SK-N-SH (cell line): ENCODE data around the gene UBE2G2. TPM values are rescaled to one million over a fixed set of nuclear protein-coding genes. Genes with fewer than 3 reads are reported as not detected.

ENCODE experiments used
- CTCF ChIA-PET: fragments of 300-600, 350-600 bp; formaldehyde crosslinking; extraction: SDS; loops from one replicate; lab custom pipeline; 2021; lab: Yijun Ruan, JAX
- POLR2A ChIA-PET: fragments of 350-600 bp; sonication (Branson Sonifier 250); formaldehyde crosslinking; extraction: SDS; loops from one replicate; lab custom pipeline; 2020; ENCODE audit warnings: antibody characterized with exemption, inconsistent platforms; lab: Yijun Ruan, JAX
- DNase-seq: peaks from one replicate; pipeline ENCODE4 v3.0.0; 2012
- H2AFZ ChIP-seq: fragments of 200-600 bp; sonication (generic); 2 replicates; pipeline ENCODE4 v1.8.1; 2016; ENCODE audit warnings: antibody characterized with exemption, mild to moderate bottlenecking, low read depth
- H3F3A ChIP-seq: fragments of 200-600 bp; sonication (generic); replicated peaks from 2 replicates; pipeline ENCODE3; 2016; ENCODE audit warnings: antibody characterized with exemption, mild to moderate bottlenecking; ENCODE audit not compliant: insufficient read depth
- H3K27ac ChIP-seq, 2 experiments: fragments of 200-500 bp in 1 of 2; fragments of 200-600 bp in 1 of 2; sonication (Bioruptor generic) in 1 of 2; sonication (generic), shearing (Covaris generic) in 1 of 2; 2 replicates each; pipeline versions ENCODE4 v1.5.1 to v1.6.1; 2014 to 2016; ENCODE audit warnings: low read depth in 2 of 2, inconsistent platforms in 1 of 2, low read length in 1 of 2, mild to moderate bottlenecking in 1 of 2, mixed read lengths in 1 of 2
- H3K27me3 ChIP-seq: fragments of 200-600 bp; sonication (generic), shearing (Covaris generic); 2 replicates; pipeline ENCODE4 v1.6.1; 2016; ENCODE audit warnings: mixed run types; ENCODE audit not compliant: insufficient read depth
- H3K36me3 ChIP-seq, 2 experiments: fragments of 200-500 bp in 1 of 2; fragments of 200-600 bp in 1 of 2; sonication (Bioruptor generic) in 1 of 2; sonication (generic) in 1 of 2; replicated peaks in 1 of 2; 2 replicates each; pipeline versions ENCODE3 to v1.5.1; 2014 to 2016; ENCODE audit warnings: low read length in 1 of 2, mild to moderate bottlenecking in 1 of 2; ENCODE audit not compliant: insufficient read depth in 2 of 2, control insufficient read depth in 1 of 2
- H3K4me1 ChIP-seq, 2 experiments: fragments of 200-500 bp in 1 of 2; fragments of 200-600 bp in 1 of 2; sonication (Bioruptor generic) in 1 of 2; sonication (generic), shearing (Covaris generic) in 1 of 2; 2 replicates each; pipeline versions ENCODE4 v1.5.1 to v1.6.1; 2014 to 2016; ENCODE audit warnings: low read depth in 1 of 2, low read length in 1 of 2, mixed run types in 1 of 2; ENCODE audit not compliant: insufficient read depth in 2 of 2, control insufficient read depth in 1 of 2
- H3K4me2 ChIP-seq: fragments of 200-600 bp; sonication (generic), shearing (Covaris generic); 2 replicates; pipeline ENCODE4 v1.6.1; 2017; ENCODE audit warnings: mixed run types
- H3K4me3 ChIP-seq, 2 experiments: fragments of 200-500 bp in 1 of 2; fragments of 200-600 bp in 1 of 2; sonication (Bioruptor generic) in 1 of 2; sonication (generic), shearing (Covaris generic) in 1 of 2; 2 replicates each; pipeline versions ENCODE4 v1.5.1 to v1.8.1; 2014 to 2016; ENCODE audit warnings: low read depth in 2 of 2, inconsistent platforms in 1 of 2, low read length in 1 of 2, mild to moderate bottlenecking in 1 of 2, mixed read lengths in 1 of 2, moderate library complexity in 1 of 2
- H3K79me2 ChIP-seq: fragments of 200-600 bp; sonication (generic); 2 replicates; pipeline ENCODE4 v1.8.1; 2017; ENCODE audit warnings: mild to moderate bottlenecking; ENCODE audit not compliant: insufficient read depth
- H3K9ac ChIP-seq: fragments of 200-600 bp; sonication (generic); 2 replicates; pipeline ENCODE4 v1.6.1; 2017; ENCODE audit warnings: mixed run types
- H3K9me2 ChIP-seq: fragments of 200-600 bp; sonication (generic); 2 replicates; pipeline ENCODE4 v1.6.1; 2017; ENCODE audit warnings: mixed run types
- H3K9me3 ChIP-seq: fragments of 200-600 bp; sonication (generic); 2 replicates; pipeline ENCODE4 v1.6.1; 2017; ENCODE audit warnings: mixed run types, mild to moderate bottlenecking, moderate library complexity
- H4K20me1 ChIP-seq: fragments of 200-600 bp; sonication (generic); 2 replicates; pipeline ENCODE4 v1.6.1; 2017; ENCODE audit warnings: mild to moderate bottlenecking, mixed run types; ENCODE audit not compliant: insufficient read depth
- EP300 ChIP-seq, 2 experiments: IDR thresholded peaks; 2 replicates each; pipeline versions ENCODE4 v1.4.0 to v1.6.1; 2012; ENCODE audit warnings: borderline replicate concordance in 1 of 2, low read depth in 1 of 2, low read length in 1 of 2
- FOXJ3 ChIP-seq: sonication (generic); formaldehyde crosslinking; IDR thresholded peaks from 2 replicates; pipeline ENCODE4 v1.5.1; 2020; ENCODE audit warnings: mild to moderate bottlenecking, missing genetic modification reagents
- FOXM1 ChIP-seq: IDR thresholded peaks from 2 replicates; pipeline ENCODE4 v1.4.0; 2012; ENCODE audit warnings: low read depth, mild to moderate bottlenecking
- GABPA ChIP-seq: IDR thresholded peaks from 2 replicates; pipeline ENCODE4 v1.4.0; 2012; ENCODE audit warnings: low read depth, mild to moderate bottlenecking
- GATA2 ChIP-seq: sonication (generic); formaldehyde crosslinking; IDR thresholded peaks from 2 replicates; pipeline ENCODE4 v1.5.0; 2020; ENCODE audit warnings: mild to moderate bottlenecking, missing genetic modification reagents
- MXI1 ChIP-seq: IDR thresholded peaks from 2 replicates; pipeline ENCODE4 v1.6.1; 2012; ENCODE audit warnings: mild to moderate bottlenecking, low read depth, low read length, improper control_type of control experiment
- NFIC ChIP-seq: IDR thresholded peaks from 2 replicates; pipeline ENCODE4 v1.4.0; 2012; ENCODE audit warnings: borderline replicate concordance
- SIN3A ChIP-seq: IDR thresholded peaks from 2 replicates; pipeline ENCODE4 v1.6.1; 2012; ENCODE audit warnings: low read depth, mild to moderate bottlenecking, low read length, moderate library complexity, borderline replicate concordance
- SMC3 ChIP-seq: IDR thresholded peaks from 2 replicates; pipeline ENCODE4 v1.6.1; 2012; ENCODE audit warnings: low read depth, low read length, improper control_type of control experiment
- TAF1 ChIP-seq: IDR thresholded peaks from 2 replicates; pipeline ENCODE4 v1.6.1; 2012; ENCODE audit warnings: low read depth, mild to moderate bottlenecking, low read length, moderate library complexity, borderline replicate concordance
- TCF12 ChIP-seq: IDR thresholded peaks from 2 replicates; pipeline ENCODE4 v1.4.0; 2012
- YY1 ChIP-seq: IDR thresholded peaks from 2 replicates; pipeline ENCODE4 v1.4.0; 2012; ENCODE audit warnings: low read depth, mild to moderate bottlenecking
- WGBS: methylation state at CpG from one replicate; pipeline ENCODE4 v1.1.6; 2017; ENCODE audit warnings: low lambda C conversion rate; 5-methylcytosine and 5-hydroxymethylcytosine counted together
- polyA plus RNA-seq, 3 experiments: library from polyadenylated mRNA; depleted of rRNA; stranded (reverse); fragments of >200 nt; gene quantifications; 2 replicates each; pipeline ENCODE4 v1.2.3, GENCODE V29; 2012
- TF ChIP-seq, protein P1 (sequence below): fragments of 150-350 bp; IDR thresholded peaks from 2 replicates; pipeline ENCODE4 v1.6.1; 2016; ENCODE audit warnings: mild to moderate bottlenecking, low read depth, low read length
- TF ChIP-seq, protein P2 (sequence below): IDR thresholded peaks from 2 replicates; pipeline ENCODE4 v1.4.0; 2012; ENCODE audit warnings: low read depth
- TF ChIP-seq, protein P3 (sequence below): fragments of 200-600 bp; sonication (generic); IDR thresholded peaks from 2 replicates; pipeline ENCODE4 v1.6.1; 2017; ENCODE audit warnings: antibody characterized with exemption, mild to moderate bottlenecking, moderate library complexity

UBE2G2 gene
- polyA plus RNA-seq, 1 of the 3 experiments (the other 2 are of a cell fraction): 129 TPM

DNA sequence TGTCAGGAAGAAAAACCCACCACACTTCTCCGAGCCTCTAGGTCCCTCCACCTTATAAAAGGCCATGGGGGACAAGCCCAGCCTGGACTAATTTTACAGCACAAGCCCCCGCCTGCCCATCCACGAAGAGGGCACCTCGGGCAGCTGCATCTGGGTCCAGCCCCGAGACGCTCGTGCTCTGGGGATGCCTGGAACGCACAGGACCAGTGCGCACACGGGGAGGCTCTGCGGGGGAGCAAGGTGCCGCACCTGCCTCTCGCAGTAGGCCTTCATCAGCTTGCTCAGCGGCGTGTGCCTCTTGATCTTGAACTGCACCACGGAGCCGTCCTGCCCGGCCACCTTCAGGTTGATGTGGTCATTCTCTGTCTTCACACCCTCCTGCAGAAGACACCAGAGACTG is 12.1 kb upstream of the UBE2G2 start:
- peaks cover 6% of the 10 kb centered on the region for H3F3A ChIP-seq
- no peaks in the 10 kb centered on the region for H3K9me2 ChIP-seq
- H3K79me2 ChIP-seq: peaks cover 87% of the 10 kb centered on the region
- TF ChIP-seq MXI1: no peak
- TF ChIP-seq TCF12: no peak
- TF ChIP-seq SIN3A: no peak
- TF ChIP-seq, protein P1, sequence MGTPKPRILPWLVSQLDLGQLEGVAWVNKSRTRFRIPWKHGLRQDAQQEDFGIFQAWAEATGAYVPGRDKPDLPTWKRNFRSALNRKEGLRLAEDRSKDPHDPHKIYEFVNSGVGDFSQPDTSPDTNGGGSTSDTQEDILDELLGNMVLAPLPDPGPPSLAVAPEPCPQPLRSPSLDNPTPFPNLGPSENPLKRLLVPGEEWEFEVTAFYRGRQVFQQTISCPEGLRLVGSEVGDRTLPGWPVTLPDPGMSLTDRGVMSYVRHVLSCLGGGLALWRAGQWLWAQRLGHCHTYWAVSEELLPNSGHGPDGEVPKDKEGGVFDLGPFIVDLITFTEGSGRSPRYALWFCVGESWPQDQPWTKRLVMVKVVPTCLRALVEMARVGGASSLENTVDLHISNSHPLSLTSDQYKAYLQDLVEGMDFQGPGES: no peak
- no peak for TF ChIP-seq TAF1
- TF ChIP-seq, protein P2, sequence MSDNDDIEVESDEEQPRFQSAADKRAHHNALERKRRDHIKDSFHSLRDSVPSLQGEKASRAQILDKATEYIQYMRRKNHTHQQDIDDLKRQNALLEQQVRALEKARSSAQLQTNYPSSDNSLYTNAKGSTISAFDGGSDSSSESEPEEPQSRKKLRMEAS: no peak
- TF ChIP-seq EP300 (IDR thresholded peaks at IDR 0.05; ENCODE audit: borderline replicate concordance in 1 of 2, low read depth in 1 of 2, low read length in 1 of 2): no peak
- TF ChIP-seq NFIC: no peak
- no peak for TF ChIP-seq GABPA
- no peak for TF ChIP-seq FOXM1
- no peak for TF ChIP-seq YY1
- TF ChIP-seq, protein P3, sequence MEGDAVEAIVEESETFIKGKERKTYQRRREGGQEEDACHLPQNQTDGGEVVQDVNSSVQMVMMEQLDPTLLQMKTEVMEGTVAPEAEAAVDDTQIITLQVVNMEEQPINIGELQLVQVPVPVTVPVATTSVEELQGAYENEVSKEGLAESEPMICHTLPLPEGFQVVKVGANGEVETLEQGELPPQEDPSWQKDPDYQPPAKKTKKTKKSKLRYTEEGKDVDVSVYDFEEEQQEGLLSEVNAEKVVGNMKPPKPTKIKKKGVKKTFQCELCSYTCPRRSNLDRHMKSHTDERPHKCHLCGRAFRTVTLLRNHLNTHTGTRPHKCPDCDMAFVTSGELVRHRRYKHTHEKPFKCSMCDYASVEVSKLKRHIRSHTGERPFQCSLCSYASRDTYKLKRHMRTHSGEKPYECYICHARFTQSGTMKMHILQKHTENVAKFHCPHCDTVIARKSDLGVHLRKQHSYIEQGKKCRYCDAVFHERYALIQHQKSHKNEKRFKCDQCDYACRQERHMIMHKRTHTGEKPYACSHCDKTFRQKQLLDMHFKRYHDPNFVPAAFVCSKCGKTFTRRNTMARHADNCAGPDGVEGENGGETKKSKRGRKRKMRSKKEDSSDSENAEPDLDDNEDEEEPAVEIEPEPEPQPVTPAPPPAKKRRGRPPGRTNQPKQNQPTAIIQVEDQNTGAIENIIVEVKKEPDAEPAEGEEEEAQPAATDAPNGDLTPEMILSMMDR: no peak
- TF ChIP-seq GATA2 (CRISPR knock-in tag): no peak
- no peak for TF ChIP-seq SMC3
- TF ChIP-seq FOXJ3: no peak
- peaks cover 8 to 28% of the 10 kb centered on the region in 2 experiments; a peak in 3 of 4 replicates for H3K4me1 ChIP-seq
- H3K9me3 ChIP-seq: no peaks in the 10 kb centered on the region
- H3K27ac ChIP-seq: no peak overlapping the region; a peak in 1 of 4 replicates
- no peak for DNase-seq
- H3K36me3 ChIP-seq: peaks cover 7 to 23% of the 10 kb centered on the region in 2 experiments
- peaks cover 63% of the 10 kb centered on the region for H4K20me1 ChIP-seq
- H3K4me3 ChIP-seq: no peak overlapping the region
- H3K4me2 ChIP-seq: no peak overlapping the region
- ChIA-PET CTCF (interaction anchor here (1.9 to 3.0 kb wide), 3 partner anchors 13 to 20 kb away, joined by 10 to 22 read pairs (median 14); partner anchors contain the start of gene UBE2G2), POLR2A (interaction anchor here (3.0 kb wide), 1 partner anchor 9 kb away, joined by 14 read pairs; no protein-coding TSS in a partner anchor)
- H3K9ac ChIP-seq: no peak overlapping the region
- 91% methylated on average over 13 of the region's 18 CpGs for WGBS
- H2AFZ ChIP-seq: no peak overlapping the region
- H3K27me3 ChIP-seq: no peaks in the 10 kb centered on the region

DNA sequence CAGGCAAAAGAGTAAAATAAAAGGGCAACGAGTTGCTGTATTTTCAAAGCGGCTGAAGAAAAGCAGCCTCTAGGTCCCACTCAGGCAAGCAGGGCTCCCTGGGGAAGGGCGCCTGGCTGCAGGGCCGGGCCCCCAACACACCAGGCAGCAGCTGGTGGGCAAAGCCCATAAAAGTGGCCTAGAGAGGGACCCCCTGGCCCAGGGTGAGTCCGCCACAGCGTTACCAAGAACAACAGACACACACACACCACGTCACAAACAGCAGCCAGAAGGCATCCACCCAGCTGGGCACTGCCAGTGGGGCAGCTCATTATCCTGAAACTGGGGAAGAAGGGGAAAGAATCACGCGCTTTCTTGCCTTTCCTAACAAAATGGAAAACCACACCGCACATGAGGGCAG is 11.5 kb upstream of the UBE2G2 start:
- 94% methylated on average over 5 of the region's 10 CpGs for WGBS
- no peak overlapping the region for H3K4me3 ChIP-seq
- H3K79me2 ChIP-seq: peaks cover 87% of the 10 kb centered on the region
- H4K20me1 ChIP-seq: peaks cover 63% of the 10 kb centered on the region
- no peaks in the 10 kb centered on the region for H3K9me3 ChIP-seq
- ChIA-PET CTCF (interaction anchor here (2.0 kb wide), 1 partner anchor 13 kb away, joined by 14 read pairs; the partner anchor contains the start of gene UBE2G2), POLR2A (no interaction called here)
- peaks cover 6% of the 10 kb centered on the region for H3F3A ChIP-seq
- DNase-seq: no peak
- peaks cover 12 to 25% of the 10 kb centered on the region in 2 experiments for H3K36me3 ChIP-seq
- peaks cover 8 to 28% of the 10 kb centered on the region in 2 experiments; a peak in 3 of 4 replicates for H3K4me1 ChIP-seq
- no peaks in the 10 kb centered on the region for H3K9me2 ChIP-seq
- no peaks in the 10 kb centered on the region for H3K27me3 ChIP-seq
- no peak overlapping the region for H3K4me2 ChIP-seq
- H3K9ac ChIP-seq: no peak overlapping the region
- TF ChIP-seq GATA2 (CRISPR knock-in tag): no peak
- H3K27ac ChIP-seq: no peak overlapping the region; a peak in 1 of 4 replicates
- H2AFZ ChIP-seq: no peak overlapping the region
